Measurements from ENCODE around the gene LRP6. TPM values are rescaled to one million over a fixed set of nuclear protein-coding genes. Genes with fewer than 3 reads are reported as not detected.

The LRP6 gene
- total RNA-seq, 1 donor from 2014 or later, result 41.9 TPM

DNA sequence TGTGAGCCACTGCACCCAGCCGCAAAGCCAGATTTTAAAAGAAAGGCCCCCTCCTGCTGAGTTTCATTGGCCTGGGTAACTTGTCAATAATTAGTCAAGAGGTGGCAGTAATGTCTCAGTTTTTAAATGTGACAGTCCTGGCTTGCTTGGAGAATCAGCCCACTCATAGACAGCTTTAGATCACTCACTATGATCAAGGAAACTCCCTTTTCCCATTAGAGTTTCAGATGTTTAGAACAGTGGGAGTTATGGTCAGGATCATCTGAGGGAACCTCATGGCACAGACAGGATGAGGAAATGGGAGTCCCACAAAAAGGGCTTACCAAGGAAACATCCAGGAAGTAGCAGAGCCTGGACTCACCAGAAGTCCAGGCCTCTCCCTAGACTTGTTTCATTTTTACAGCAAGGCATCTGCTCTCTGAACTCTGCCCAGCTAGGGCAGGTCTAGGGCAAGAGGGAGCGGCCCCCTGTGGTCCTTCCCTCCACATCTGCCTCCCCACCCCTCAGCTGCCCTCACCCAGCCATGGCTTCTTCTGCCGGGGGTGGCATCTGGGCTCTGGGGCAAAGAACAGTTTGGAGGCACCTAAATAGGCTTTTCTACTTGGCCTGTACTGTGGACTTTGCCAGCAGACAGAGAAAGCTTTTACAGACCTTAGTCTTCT lies 184.9 kb downstream of the LRP6 start:
- no peak overlapping the region for H3K4me3 Mint-ChIP-seq (ENCODE audit: unreplicated experiment)
- H3K4me1 Mint-ChIP-seq (ENCODE audit: unreplicated experiment), result peaks cover 8% of the 10 kb centered on the region
- H3K27ac Mint-ChIP-seq (ENCODE audit: unreplicated experiment), result no peak overlapping the region
- no peaks in the 10 kb centered on the region for H3K9me3 Mint-ChIP-seq (ENCODE audit: unreplicated experiment)
- no peak for DNase-seq (ENCODE audit: extremely low spot score, unreplicated experiment)
- TF ChIP-seq, protein P1, sequence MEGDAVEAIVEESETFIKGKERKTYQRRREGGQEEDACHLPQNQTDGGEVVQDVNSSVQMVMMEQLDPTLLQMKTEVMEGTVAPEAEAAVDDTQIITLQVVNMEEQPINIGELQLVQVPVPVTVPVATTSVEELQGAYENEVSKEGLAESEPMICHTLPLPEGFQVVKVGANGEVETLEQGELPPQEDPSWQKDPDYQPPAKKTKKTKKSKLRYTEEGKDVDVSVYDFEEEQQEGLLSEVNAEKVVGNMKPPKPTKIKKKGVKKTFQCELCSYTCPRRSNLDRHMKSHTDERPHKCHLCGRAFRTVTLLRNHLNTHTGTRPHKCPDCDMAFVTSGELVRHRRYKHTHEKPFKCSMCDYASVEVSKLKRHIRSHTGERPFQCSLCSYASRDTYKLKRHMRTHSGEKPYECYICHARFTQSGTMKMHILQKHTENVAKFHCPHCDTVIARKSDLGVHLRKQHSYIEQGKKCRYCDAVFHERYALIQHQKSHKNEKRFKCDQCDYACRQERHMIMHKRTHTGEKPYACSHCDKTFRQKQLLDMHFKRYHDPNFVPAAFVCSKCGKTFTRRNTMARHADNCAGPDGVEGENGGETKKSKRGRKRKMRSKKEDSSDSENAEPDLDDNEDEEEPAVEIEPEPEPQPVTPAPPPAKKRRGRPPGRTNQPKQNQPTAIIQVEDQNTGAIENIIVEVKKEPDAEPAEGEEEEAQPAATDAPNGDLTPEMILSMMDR (IDR thresholded peaks at IDR 0.05), result peak; percentile 57
- H3K27me3 Mint-ChIP-seq (ENCODE audit: unreplicated experiment), result no peaks in the 10 kb centered on the region
- H3K36me3 Mint-ChIP-seq (ENCODE audit: unreplicated experiment), result no peaks in the 10 kb centered on the region

DNA sequence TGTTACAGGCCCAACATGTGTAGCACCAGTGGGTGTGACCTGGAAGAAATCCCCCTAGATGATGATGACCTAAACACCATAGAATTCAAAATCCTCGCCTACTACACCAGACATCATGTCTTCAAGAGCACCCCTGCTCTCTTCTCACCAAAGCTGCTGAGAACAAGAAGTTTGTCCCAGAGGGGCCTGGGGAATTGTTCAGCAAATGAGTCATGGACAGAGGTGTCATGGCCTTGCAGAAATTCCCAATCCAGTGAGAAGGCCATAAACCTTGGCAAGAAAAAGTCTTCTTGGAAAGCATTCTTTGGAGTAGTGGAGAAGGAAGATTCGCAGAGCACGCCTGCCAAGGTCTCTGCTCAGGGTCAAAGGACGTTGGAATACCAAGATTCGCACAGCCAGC lies 187.6 kb downstream of the LRP6 start:
- no peaks in the 10 kb centered on the region for H3K27me3 Mint-ChIP-seq (ENCODE audit: unreplicated experiment)
- no peak overlapping the region for H3K4me3 Mint-ChIP-seq (ENCODE audit: unreplicated experiment)
- TF ChIP-seq, protein P1 (IDR thresholded peaks at IDR 0.05), result no peak
- DNase-seq (ENCODE audit: extremely low spot score, unreplicated experiment), result no peak
- no peaks in the 10 kb centered on the region for H3K36me3 Mint-ChIP-seq (ENCODE audit: unreplicated experiment)
- peaks cover 7% of the 10 kb centered on the region for H3K4me1 Mint-ChIP-seq (ENCODE audit: unreplicated experiment)
- no peak overlapping the region for H3K27ac Mint-ChIP-seq (ENCODE audit: unreplicated experiment)
- H3K9me3 Mint-ChIP-seq (ENCODE audit: unreplicated experiment), result no peaks in the 10 kb centered on the region

DNA sequence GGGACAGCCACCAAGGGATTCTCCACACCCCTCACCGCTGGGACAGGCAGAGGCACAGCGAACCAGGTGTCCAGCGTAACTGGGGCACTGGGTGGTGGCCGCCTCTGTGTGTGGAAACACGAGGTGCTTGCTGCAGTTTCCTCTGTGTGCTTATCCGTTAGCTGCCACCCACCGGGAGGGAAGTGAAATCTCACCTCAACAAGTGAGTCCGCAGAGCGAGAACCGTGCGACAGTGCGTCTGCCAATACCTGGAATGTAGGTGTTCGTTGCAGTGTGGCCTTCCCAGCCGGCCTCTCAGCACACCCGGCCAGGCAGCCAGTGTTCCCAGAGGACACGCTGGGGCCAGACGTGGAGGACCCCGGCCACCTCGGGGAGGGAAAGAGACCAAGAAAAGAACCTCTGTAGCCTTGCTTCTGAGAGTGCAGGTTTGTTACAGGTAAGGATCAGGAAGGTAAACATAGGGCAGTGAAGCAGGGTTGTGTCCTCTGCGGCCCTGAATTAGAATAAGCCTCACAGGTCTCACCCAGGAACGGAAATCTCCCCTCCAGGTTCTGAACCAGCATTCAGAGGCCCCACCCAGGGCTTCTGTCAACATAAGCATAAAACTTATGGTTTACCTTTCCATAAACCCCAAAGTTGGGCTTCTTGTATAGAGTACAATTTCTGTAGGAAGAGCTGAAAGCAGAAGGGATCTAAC lies 194.6 kb downstream of the LRP6 start:
- H3K36me3 Mint-ChIP-seq (ENCODE audit: unreplicated experiment), result no peaks in the 10 kb centered on the region
- H3K4me1 Mint-ChIP-seq (ENCODE audit: unreplicated experiment), result no peaks in the 10 kb centered on the region
- no peak overlapping the region for H3K4me3 Mint-ChIP-seq (ENCODE audit: unreplicated experiment)
- TF ChIP-seq, protein P1 (IDR thresholded peaks at IDR 0.05), result no peak
- peaks cover 26% of the 10 kb centered on the region for H3K27me3 Mint-ChIP-seq (ENCODE audit: unreplicated experiment)
- no peaks in the 10 kb centered on the region for H3K9me3 Mint-ChIP-seq (ENCODE audit: unreplicated experiment)
- H3K27ac Mint-ChIP-seq (ENCODE audit: unreplicated experiment), result no peak overlapping the region
- no peak for DNase-seq (ENCODE audit: extremely low spot score, unreplicated experiment)

DNA sequence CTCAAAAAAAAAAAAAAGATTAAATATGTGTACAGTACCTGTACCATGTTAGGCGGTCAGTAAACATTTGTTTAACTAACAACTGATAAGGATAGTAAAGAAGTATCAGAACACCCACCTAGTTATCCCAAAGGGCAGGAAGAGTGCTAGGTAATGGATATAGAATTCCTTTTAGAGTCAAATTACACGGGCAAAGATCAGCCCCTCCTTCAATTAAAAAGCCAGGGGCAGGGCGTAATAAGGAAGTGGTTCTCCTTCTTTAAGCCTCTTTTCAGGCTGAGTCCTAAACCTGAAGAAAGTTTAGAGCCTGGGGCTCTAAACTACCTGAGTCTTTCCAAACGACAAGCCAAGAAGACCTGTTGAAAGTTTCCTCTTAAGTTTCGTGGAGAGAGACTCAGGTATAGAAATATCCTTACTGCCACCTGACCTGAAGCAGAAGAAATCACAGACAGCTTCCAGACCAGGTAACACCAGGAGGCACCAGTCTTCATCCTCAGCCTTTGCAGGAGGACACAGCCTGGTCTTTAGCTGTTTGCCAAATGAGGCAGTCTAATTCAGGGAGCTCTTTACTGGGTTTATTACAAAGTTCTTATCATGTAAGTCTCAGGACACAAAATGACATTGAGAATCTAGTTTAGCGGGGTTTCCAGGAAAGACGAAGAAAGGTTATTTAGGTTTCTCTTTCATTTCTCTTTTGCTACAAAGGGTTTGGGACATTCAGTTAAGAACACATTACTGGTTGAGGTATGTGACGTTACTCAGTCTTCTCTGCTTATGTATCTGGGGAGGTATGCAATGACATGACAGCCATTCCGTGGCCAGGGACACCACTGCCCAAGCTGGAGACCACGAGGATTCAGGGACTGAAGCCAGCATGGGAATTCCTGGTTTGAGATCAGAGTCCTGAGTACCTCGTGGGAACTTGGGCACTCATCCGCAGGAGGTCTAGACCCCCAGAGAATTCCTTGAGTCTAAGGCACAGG lies 195.9 kb downstream of the LRP6 start, which contains the start of gene BCL2L14:
TSS of gene BCL2L14 (plus strand) at position 266 of the 983 bp plus-strand sequence. CDS start 8,367 bp downstream, outside the sequence.
- H3K9me3 Mint-ChIP-seq (ENCODE audit: unreplicated experiment), result no peaks in the 10 kb centered on the region
- peaks cover 28% of the 10 kb centered on the region for H3K27me3 Mint-ChIP-seq (ENCODE audit: unreplicated experiment)
- no peak within 1 kb of the TSS for H3K4me3 Mint-ChIP-seq (ENCODE audit: unreplicated experiment)
- H3K36me3 Mint-ChIP-seq (ENCODE audit: unreplicated experiment), result no peaks in the 10 kb centered on the region
- no peaks in the 10 kb centered on the region for H3K4me1 Mint-ChIP-seq (ENCODE audit: unreplicated experiment)
- H3K27ac Mint-ChIP-seq (ENCODE audit: unreplicated experiment), result no peak within 1 kb of the TSS
- TF ChIP-seq, protein P1 (IDR thresholded peaks at IDR 0.05), result no peak
- no peak for DNase-seq (ENCODE audit: extremely low spot score, unreplicated experiment)
